Endothelial cell of umbilical vein (primary cell): Measurements from ENCODE around the gene DNAJC27. TPM values are rescaled to one million over a fixed set of nuclear protein-coding genes. Genes with fewer than 3 reads are reported as not detected.

Experiments used
- BruUV-seq: library from RNA; stranded (reverse); fragments of 400-500 nt; replicated peaks from 2 replicates; lab custom pipeline; 2021; lab: Mats Ljungman, UMichigan
- CTCF ChIA-PET: fragments of 300-600, 350-600 bp; sonication (Branson Sonifier 250); formaldehyde crosslinking; loops from one replicate; lab custom pipeline; 2021; ENCODE audit warnings: antibody characterized with exemption, inconsistent platforms; lab: Charles Lee
- POLR2A ChIA-PET: fragments of 300-600, 350-600 bp; sonication (Branson Sonifier 250); formaldehyde crosslinking; loops from one replicate; lab custom pipeline; 2021; ENCODE audit warnings: antibody characterized with exemption, inconsistent platforms; lab: Charles Lee
- DNase-seq: peaks from one replicate; pipeline ENCODE4 v3.0.0-alpha.2; 2011; ENCODE audit warnings: low read depth, low spot score
- FAIRE-seq: peaks from 2 replicates; lab custom pipeline; 2011; peaks lifted over from hg19 to GRCh38; lab: Jason Lieb, UNC
- H2AFZ ChIP-seq: 2 replicates; pipeline ENCODE4 v1.6.0; 2012; ENCODE audit warnings: low read depth, low read length, control low read depth, inconsistent platforms
- H3K27ac ChIP-seq: 2 replicates; pipeline ENCODE4 v1.5.1; 2011; ENCODE audit warnings: low read depth, mild to moderate bottlenecking, control low read depth, low read length, moderate library complexity; ENCODE audit not compliant: insufficient read depth
- H3K27me3 ChIP-seq, 2 experiments: 2 replicates each; pipeline versions ENCODE4 v1.6.0 to v1.6.1; 2011; ENCODE audit warnings: low read length in 2 of 2, mixed read lengths in 1 of 2; ENCODE audit not compliant: control insufficient read depth in 2 of 2, insufficient read depth in 2 of 2
- H3K36me3 ChIP-seq, 2 experiments: 2 replicates in 1 of 2; 3 replicates in 1 of 2; pipeline ENCODE4 v1.5.1; 2011; ENCODE audit warnings: low read length in 2 of 2, mild to moderate bottlenecking in 1 of 2, moderate library complexity in 1 of 2; ENCODE audit not compliant: control insufficient read depth in 2 of 2, insufficient read depth in 2 of 2; ENCODE audit errors: extremely low read depth in 1 of 2
- H3K4me1 ChIP-seq: 3 replicates; pipeline ENCODE4 v1.5.1; 2011; ENCODE audit warnings: mild to moderate bottlenecking, low read length; ENCODE audit not compliant: control insufficient read depth, insufficient read depth; ENCODE audit errors: extremely low read depth
- H3K4me2 ChIP-seq: 2 replicates; pipeline ENCODE4 v1.6.1; 2011; ENCODE audit warnings: low read length, control low read depth, mixed read lengths; ENCODE audit not compliant: insufficient read depth
- H3K4me3 ChIP-seq, 3 experiments: fragments of 200-600 bp in 1 of 3; sonication (generic), shearing (Covaris generic) in 1 of 3; replicated peaks in 1 of 3; 2 replicates each; pipeline ENCODE4 v1.5.1; 2011 to 2016; ENCODE audit warnings: control low read depth in 3 of 3, low read length in 3 of 3, mild to moderate bottlenecking in 2 of 3, inconsistent platforms in 1 of 3, low read depth in 1 of 3, moderate library complexity in 1 of 3; ENCODE audit not compliant: insufficient read depth in 1 of 3
- H3K79me2 ChIP-seq: 2 replicates; pipeline ENCODE4 v1.6.0; 2012; ENCODE audit warnings: low read length, inconsistent platforms; ENCODE audit not compliant: control insufficient read depth, insufficient read depth
- H3K9ac ChIP-seq: replicated peaks from 2 replicates; pipeline ENCODE3; 2011; ENCODE audit warnings: low read length, control low read depth; ENCODE audit not compliant: insufficient read depth; ENCODE audit errors: extremely low read depth
- H3K9me1 ChIP-seq: replicated peaks from 3 replicates; pipeline ENCODE4 v1.6.0; 2011; ENCODE audit warnings: mild to moderate bottlenecking, low read length; ENCODE audit not compliant: control insufficient read depth, insufficient read depth; ENCODE audit errors: extremely low read depth
- H3K9me3 ChIP-seq: replicated peaks from 2 replicates; pipeline ENCODE4 v1.5.1; 2012; ENCODE audit warnings: low read length, inconsistent platforms; ENCODE audit not compliant: control insufficient read depth, insufficient read depth
- H4K20me1 ChIP-seq: replicated peaks from 2 replicates; pipeline ENCODE3; 2011; ENCODE audit warnings: mild to moderate bottlenecking, low read length; ENCODE audit not compliant: control insufficient read depth, insufficient read depth; ENCODE audit errors: extremely low read depth
- CTCF ChIP-seq, 2 donors: IDR thresholded peaks; 1 replicate in 1 of 2; 2 replicates in 1 of 2; pipeline ENCODE4 v1.5.1; 2011; ENCODE audit warnings: low read length in 2 of 2, mild to moderate bottlenecking in 2 of 2, moderate library complexity in 2 of 2, control low read depth in 1 of 2, inconsistent platforms in 1 of 2, low read depth in 1 of 2; ENCODE audit not compliant: insufficient read depth in 1 of 2; ENCODE audit errors: extremely low read depth in 1 of 2
- EZH2 ChIP-seq: IDR thresholded peaks from 2 replicates; pipeline ENCODE4 v1.6.1; 2012; ENCODE audit warnings: borderline replicate concordance, low read depth, mild to moderate bottlenecking, moderate library complexity, low read length, inconsistent platforms; ENCODE audit not compliant: severe bottlenecking
- FOS ChIP-seq: IDR thresholded peaks from 2 replicates; pipeline ENCODE4 v1.6.1; 2011; ENCODE audit warnings: mild to moderate bottlenecking, low read length, moderate library complexity, borderline replicate concordance; ENCODE audit not compliant: insufficient read depth
- GATA2 ChIP-seq: IDR thresholded peaks from 2 replicates; pipeline ENCODE4 v1.7.0; 2011; ENCODE audit warnings: low read depth, mild to moderate bottlenecking, moderate library complexity, mixed read lengths, low read length; ENCODE audit not compliant: insufficient read length, insufficient read depth
- JUN ChIP-seq: IDR thresholded peaks from 2 replicates; pipeline ENCODE4 v1.6.1; 2011; ENCODE audit warnings: borderline replicate concordance, low read depth; ENCODE audit not compliant: insufficient read length, insufficient read depth
- MAX ChIP-seq: IDR thresholded peaks from 2 replicates; pipeline ENCODE4 v1.6.1; 2011; ENCODE audit not compliant: insufficient read depth, insufficient read length
- MYC ChIP-seq: IDR thresholded peaks from one replicate; pipeline ENCODE4 v1.6.1; 2011; ENCODE audit warnings: mild to moderate bottlenecking, low read depth, low read length
- POLR2A ChIP-seq: IDR thresholded peaks from 2 replicates; pipeline ENCODE4 v1.6.1; 2012; ENCODE audit warnings: low read depth, mild to moderate bottlenecking, control low read depth, low read length
- POLR2AphosphoS5 ChIP-seq: IDR thresholded peaks from 2 replicates; pipeline ENCODE4 v1.6.1; 2012; ENCODE audit warnings: low read depth, mild to moderate bottlenecking, control low read depth, low read length, moderate library complexity; ENCODE audit not compliant: insufficient read depth
- dilution Hi-C: fragments of 300-500 bp; cut with MboI; formaldehyde crosslinking; loops from one replicate; pipeline ENCODE4 v1.15.0; 2019; ENCODE audit warnings: low sequenced_read_pairs; ENCODE audit not compliant: extremely low pct_ligation_motif_present
- intact Hi-C: fragments of 100-400 bp; cut with micrococcal nuclease; formaldehyde crosslinking; loops from one replicate; pipeline ENCODE4 v1.10.0; 2022
- polyA plus RNA-seq, 4 experiments: library from polyadenylated mRNA; depleted of rRNA in 3 of 4; stranded (reverse) in 3 of 4; unstranded in 1 of 4; fragments of >200 nt; gene quantifications; 2 replicates each; pipeline versions ENCODE4 v1.2.1 to v1.2.3, GENCODE V29; 2011 to 2012; ENCODE audit warnings: missing spikeins in 1 of 4
- total RNA-seq: library from RNA; stranded (reverse); gene quantifications from 2 replicates; pipeline ENCODE4 v1.2.3, GENCODE V29; 2021

Gene DNAJC27
- total and polyA plus RNA-seq, 2 donors (not counting 3 experiments of a cell fraction or from before 2014, with no cell fraction given): 1.3 to 3.2 TPM

DNA sequence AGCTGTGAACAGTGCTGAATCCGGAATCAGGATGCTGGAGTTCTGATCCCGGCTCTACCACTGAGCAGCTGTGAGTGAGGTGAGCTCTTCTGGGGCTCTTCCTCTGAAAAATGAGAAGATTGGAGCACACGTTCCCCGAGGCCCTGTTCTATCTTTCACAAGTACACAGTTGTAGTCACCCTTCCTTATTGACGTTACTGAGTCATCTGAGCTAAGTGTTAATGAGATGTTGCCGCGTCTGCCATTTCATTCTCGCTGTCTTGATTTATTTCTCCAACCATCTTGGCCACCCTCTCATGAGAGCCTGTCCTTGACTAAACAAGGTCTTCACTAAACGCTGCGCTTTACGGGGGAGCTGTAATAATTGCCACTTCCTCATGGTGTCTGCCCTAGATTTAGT, 38.2 kb upstream of the DNAJC27 start:
- ChIA-PET POLR2A (no interaction called here), CTCF (interaction anchor here (1.2 to 1.6 kb wide), 3 partner anchors 25 to 34 kb away, joined by 3 to 9 read pairs (median 4); no protein-coding TSS in a partner anchor)
- Histone ChIP-seq H3K9me3 (no peaks in the 10 kb centered on the region), H3K4me2 (no peak overlapping the region), H4K20me1 (no peaks in the 10 kb centered on the region), H3K4me3 (no peak overlapping the region), H3K27me3 (no peaks in the 10 kb centered on the region), H3K9ac (no peak overlapping the region), H2AFZ (peak overlapping the region; percentile 34), H3K9me1 (no peaks in the 10 kb centered on the region), H3K27ac (no peak overlapping the region), H3K79me2 (no peaks in the 10 kb centered on the region), H3K36me3 (no peaks in the 10 kb centered on the region), H3K4me1 (no peaks in the 10 kb centered on the region)
- DNase-seq (no peak), FAIRE-seq (no peak)
- dilution Hi-C loops (no loop called here), intact Hi-C loops (no loop called here)
- TF ChIP-seq POLR2A (no peak), EZH2 (no peak), CTCF (IDR thresholded peaks at IDR 0.05; ENCODE audit: extremely low read depth in 1 of 2, insufficient read depth in 1 of 2, low read depth in 1 of 2, low read length in 2 of 2) (no peak), MYC (no peak), JUN (no peak), MAX (no peak), GATA2 (no peak), POLR2AphosphoS5 (no peak), FOS (no peak)
- BruUV-seq: no TSS peak
